K562 (cell line): ENCODE data around the gene EEF2. TPM values are rescaled to one million over a fixed set of nuclear protein-coding genes. Genes with fewer than 3 reads are reported as not detected.

Experiments used
- HDGF ChIP-seq: fragments of 450-650 bp; IDR thresholded peaks from 2 replicates; pipeline ENCODE4 v1.6.1; 2016
- HSF4 ChIP-seq: fragments of 250-450 bp; sonication (Bioruptor Pico); IDR thresholded peaks from 2 replicates; pipeline ENCODE4 v2.1.2; 2022; ENCODE audit warnings: mild to moderate bottlenecking, moderate library complexity, borderline replicate concordance
- KLF1 ChIP-seq: fragments of 450-650 bp; IDR thresholded peaks from 2 replicates; pipeline ENCODE4 v1.6.1; 2016; ENCODE audit warnings: missing genetic modification characterization, missing compliant biosample characterization
- KLF10 ChIP-seq: fragments of 250-450 bp; sonication (Bioruptor Pico); IDR thresholded peaks from 2 replicates; pipeline ENCODE4 v1.6.1; 2021; ENCODE audit warnings: matching md5 sums
- KLF13 ChIP-seq: fragments of 450-650 bp; IDR thresholded peaks from 2 replicates; pipeline ENCODE4 v1.6.1; 2016; ENCODE audit warnings: missing genetic modification characterization, low read depth, mild to moderate bottlenecking, missing compliant biosample characterization, moderate library complexity, borderline replicate concordance
- KLF16 ChIP-seq: IDR thresholded peaks from 2 replicates; pipeline ENCODE4 v1.6.1; 2016; ENCODE audit warnings: antibody characterized with exemption
- MYNN ChIP-seq, 2 experiments: sonication (generic); formaldehyde crosslinking in 1 of 2; IDR thresholded peaks; 2 replicates each; pipeline versions ENCODE4 v1.5.0 to v1.6.1; 2016 to 2020; ENCODE audit warnings: antibody characterized with exemption in 1 of 2, missing genetic modification reagents in 1 of 2
- NCOA6 ChIP-seq: fragments of 450-650 bp; IDR thresholded peaks from 2 replicates; pipeline ENCODE4 v1.6.1; 2017; ENCODE audit warnings: mild to moderate bottlenecking
- NR2C1 ChIP-seq, 2 experiments: fragments of 450-650 bp; IDR thresholded peaks; 2 replicates each; pipeline ENCODE4 v1.6.1; 2017; ENCODE audit warnings: mild to moderate bottlenecking in 2 of 2, antibody characterized with exemption in 1 of 2, inconsistent platforms in 1 of 2, missing compliant biosample characterization in 1 of 2, missing genetic modification characterization in 1 of 2
- PCBP2 ChIP-seq: fragments of 200-400 bp; formaldehyde crosslinking; IDR thresholded peaks from 2 replicates; pipeline ENCODE4 v1.6.1; 2018; ENCODE audit warnings: low read length, low read depth, mild to moderate bottlenecking, moderate library complexity; ENCODE audit not compliant: poor library complexity, severe bottlenecking
- TARDBP ChIP-seq: fragments of 450-650 bp; IDR thresholded peaks from 2 replicates; pipeline ENCODE4 v1.6.1; 2016
- ZC3H8 ChIP-seq: fragments of 450-650 bp; IDR thresholded peaks from 2 replicates; pipeline ENCODE4 v1.6.1; 2017
- ZNF143 ChIP-seq: sonication (generic); formaldehyde crosslinking; IDR thresholded peaks from 2 replicates; pipeline ENCODE4 v1.9.0; 2022; ENCODE audit warnings: mild to moderate bottlenecking, missing genetic modification reagents
- ZNF586 ChIP-seq: fragments of 450-650 bp; formaldehyde crosslinking; conservative IDR thresholded peaks from 2 replicates; pipeline ENCODE4 v1.4.0; 2020; ENCODE audit warnings: mild to moderate bottlenecking, moderate library complexity
- ZNF644 ChIP-seq: fragments of 200-800 bp; sonication (Bioruptor generic); IDR thresholded peaks from 2 replicates; pipeline ENCODE4 v1.6.1; 2016; ENCODE audit warnings: low read depth, missing genetic modification characterization, missing compliant biosample characterization
- polyA plus RNA-seq, 8 experiments: library from polyadenylated mRNA; depleted of rRNA in 4 of 8; stranded (reverse) in 5 of 8; unstranded in 3 of 8; fragments of >200 nt; fragmentation: Nextera tagmentation in 2 of 8; fragmentation: Illumina TruSeq in 1 of 8; extraction: Ambion mirVana in 2 of 8; extraction: Trizol in 1 of 8; gene quantifications; 2 replicates each; pipeline versions ENCODE4 v1.2.1 to v1.2.3, GENCODE V29; 2011 to 2014; ENCODE audit warnings: inconsistent platforms in 1 of 8, missing spikeins in 1 of 8
- total RNA-seq, 7 experiments: library from RNA; depleted of rRNA in 6 of 7; stranded (reverse); fragments of >200 nt in 6 of 7; fragmentation: Illumina TruSeq in 2 of 7; extraction: Trizol in 2 of 7; gene quantifications; 2 replicates each; pipeline versions ENCODE4 v1.2.1 to v1.2.3, GENCODE V29; 2011 to 2021; ENCODE audit warnings: low replicate concordance in 1 of 7
- TF ChIP-seq, protein P1 (sequence below): sonication (generic); formaldehyde crosslinking; IDR thresholded peaks from 2 replicates; pipeline ENCODE4 v1.9.0; 2022; ENCODE audit warnings: mild to moderate bottlenecking, missing genetic modification reagents
- TF ChIP-seq, protein P2 (sequence below): sonication (generic); formaldehyde crosslinking; IDR thresholded peaks from 2 replicates; pipeline ENCODE4 v1.8.1; 2023; ENCODE audit warnings: mild to moderate bottlenecking, missing genetic modification reagents
- TF ChIP-seq, protein P3 (sequence below): fragments of 450-650 bp; IDR thresholded peaks from 2 replicates; pipeline ENCODE4 v1.6.1; 2016; ENCODE audit warnings: mild to moderate bottlenecking
- TF ChIP-seq, protein P4 (sequence below): fragments of 450-650 bp; IDR thresholded peaks from 2 replicates; pipeline ENCODE4 v1.6.1; 2017; ENCODE audit warnings: mild to moderate bottlenecking, moderate library complexity
- TF ChIP-seq, protein P5 (sequence below): fragments of 250-450 bp; sonication (Bioruptor Pico); IDR thresholded peaks from 2 replicates; pipeline ENCODE4 v1.5.0; 2020; ENCODE audit warnings: mild to moderate bottlenecking, borderline replicate concordance

EEF2 gene
- total and polyA plus RNA-seq, 9 of the 15 experiments (the other 6 are each of a cell fraction or from before 2014, with no cell fraction given), result 372 to 3,003 (median 1,453) TPM

DNA sequence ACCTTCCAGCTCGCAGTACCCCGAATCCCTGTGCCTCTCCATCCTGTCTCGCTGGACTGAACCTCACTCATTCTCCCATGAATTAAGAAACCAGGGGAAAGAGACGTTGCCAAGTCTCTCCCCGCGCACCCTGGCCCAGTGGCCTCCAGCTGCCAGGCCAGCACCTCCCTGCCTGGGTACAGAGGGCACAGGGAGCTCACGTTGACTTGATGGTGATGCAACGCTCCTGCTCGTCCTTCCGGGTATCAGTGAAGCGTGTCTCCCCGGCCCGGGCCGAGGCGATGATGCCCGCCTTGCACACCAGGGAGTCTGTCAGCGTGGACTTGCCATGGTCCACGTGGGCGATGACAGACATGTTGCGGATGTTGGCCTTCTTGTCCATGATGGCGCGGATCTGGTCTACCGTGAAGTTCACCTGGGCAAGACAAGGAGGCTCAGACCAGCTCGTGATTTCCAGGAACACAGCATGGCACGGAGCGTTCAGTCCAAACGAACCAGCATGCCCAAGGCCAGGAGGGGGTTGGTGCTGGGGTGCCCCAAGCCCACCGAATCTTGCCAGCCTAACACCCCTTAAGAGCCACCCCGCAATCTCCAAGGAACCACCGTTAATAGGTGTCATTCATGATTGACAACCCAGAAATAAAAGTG is 1.2 kb downstream of the EEF2 start (continued):
- TF ChIP-seq ZNF586 (no peak), MYNN (IDR thresholded peaks at IDR 0.05) (no peak), MYNN (CRISPR knock-in tag; IDR thresholded peaks at IDR 0.05) (no peak), ZNF644 (no peak), PCBP2 (no peak), NCOA6 (no peak), KLF10 (no peak), KLF1 (tag) (no peak), TARDBP (no peak), NR2C1 (IDR thresholded peaks at IDR 0.05) (no peak), NR2C1 (tag; IDR thresholded peaks at IDR 0.05) (no peak), ZNF143 (CRISPR knock-in tag) (0 out of 2 replicates have a peak, but pooled peaks have one; percentile 30), ZC3H8 (no peak), KLF13 (tag) (no peak), KLF16 (no peak), HSF4 (CRISPR knock-in tag) (no peak), HDGF (0 out of 2 replicates have a peak, but pooled peaks have one; percentile 80)
- TF ChIP-seq, protein P1, sequence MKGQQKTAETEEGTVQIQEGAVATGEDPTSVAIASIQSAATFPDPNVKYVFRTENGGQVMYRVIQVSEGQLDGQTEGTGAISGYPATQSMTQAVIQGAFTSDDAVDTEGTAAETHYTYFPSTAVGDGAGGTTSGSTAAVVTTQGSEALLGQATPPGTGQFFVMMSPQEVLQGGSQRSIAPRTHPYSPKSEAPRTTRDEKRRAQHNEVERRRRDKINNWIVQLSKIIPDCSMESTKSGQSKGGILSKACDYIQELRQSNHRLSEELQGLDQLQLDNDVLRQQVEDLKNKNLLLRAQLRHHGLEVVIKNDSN (CRISPR knock-in tag), result peak; percentile 68
- TF ChIP-seq, protein P2, sequence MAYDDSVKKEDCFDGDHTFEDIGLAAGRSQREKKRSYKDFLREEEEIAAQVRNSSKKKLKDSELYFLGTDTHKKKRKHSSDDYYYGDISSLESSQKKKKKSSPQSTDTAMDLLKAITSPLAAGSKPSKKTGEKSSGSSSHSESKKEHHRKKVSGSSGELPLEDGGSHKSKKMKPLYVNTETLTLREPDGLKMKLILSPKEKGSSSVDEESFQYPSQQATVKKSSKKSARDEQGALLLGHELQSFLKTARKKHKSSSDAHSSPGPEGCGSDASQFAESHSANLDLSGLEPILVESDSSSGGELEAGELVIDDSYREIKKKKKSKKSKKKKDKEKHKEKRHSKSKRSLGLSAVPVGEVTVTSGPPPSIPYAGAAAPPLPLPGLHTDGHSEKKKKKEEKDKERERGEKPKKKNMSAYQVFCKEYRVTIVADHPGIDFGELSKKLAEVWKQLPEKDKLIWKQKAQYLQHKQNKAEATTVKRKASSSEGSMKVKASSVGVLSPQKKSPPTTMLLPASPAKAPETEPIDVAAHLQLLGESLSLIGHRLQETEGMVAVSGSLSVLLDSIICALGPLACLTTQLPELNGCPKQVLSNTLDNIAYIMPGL (CRISPR knock-in tag), result no peak
- TF ChIP-seq, protein P3, sequence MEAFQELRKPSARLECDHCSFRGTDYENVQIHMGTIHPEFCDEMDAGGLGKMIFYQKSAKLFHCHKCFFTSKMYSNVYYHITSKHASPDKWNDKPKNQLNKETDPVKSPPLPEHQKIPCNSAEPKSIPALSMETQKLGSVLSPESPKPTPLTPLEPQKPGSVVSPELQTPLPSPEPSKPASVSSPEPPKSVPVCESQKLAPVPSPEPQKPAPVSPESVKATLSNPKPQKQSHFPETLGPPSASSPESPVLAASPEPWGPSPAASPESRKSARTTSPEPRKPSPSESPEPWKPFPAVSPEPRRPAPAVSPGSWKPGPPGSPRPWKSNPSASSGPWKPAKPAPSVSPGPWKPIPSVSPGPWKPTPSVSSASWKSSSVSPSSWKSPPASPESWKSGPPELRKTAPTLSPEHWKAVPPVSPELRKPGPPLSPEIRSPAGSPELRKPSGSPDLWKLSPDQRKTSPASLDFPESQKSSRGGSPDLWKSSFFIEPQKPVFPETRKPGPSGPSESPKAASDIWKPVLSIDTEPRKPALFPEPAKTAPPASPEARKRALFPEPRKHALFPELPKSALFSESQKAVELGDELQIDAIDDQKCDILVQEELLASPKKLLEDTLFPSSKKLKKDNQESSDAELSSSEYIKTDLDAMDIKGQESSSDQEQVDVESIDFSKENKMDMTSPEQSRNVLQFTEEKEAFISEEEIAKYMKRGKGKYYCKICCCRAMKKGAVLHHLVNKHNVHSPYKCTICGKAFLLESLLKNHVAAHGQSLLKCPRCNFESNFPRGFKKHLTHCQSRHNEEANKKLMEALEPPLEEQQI, result no peak
- TF ChIP-seq, protein P4, sequence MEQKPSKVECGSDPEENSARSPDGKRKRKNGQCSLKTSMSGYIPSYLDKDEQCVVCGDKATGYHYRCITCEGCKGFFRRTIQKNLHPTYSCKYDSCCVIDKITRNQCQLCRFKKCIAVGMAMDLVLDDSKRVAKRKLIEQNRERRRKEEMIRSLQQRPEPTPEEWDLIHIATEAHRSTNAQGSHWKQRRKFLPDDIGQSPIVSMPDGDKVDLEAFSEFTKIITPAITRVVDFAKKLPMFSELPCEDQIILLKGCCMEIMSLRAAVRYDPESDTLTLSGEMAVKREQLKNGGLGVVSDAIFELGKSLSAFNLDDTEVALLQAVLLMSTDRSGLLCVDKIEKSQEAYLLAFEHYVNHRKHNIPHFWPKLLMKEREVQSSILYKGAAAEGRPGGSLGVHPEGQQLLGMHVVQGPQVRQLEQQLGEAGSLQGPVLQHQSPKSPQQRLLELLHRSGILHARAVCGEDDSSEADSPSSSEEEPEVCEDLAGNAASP, result no peak
- TF ChIP-seq, protein P5, sequence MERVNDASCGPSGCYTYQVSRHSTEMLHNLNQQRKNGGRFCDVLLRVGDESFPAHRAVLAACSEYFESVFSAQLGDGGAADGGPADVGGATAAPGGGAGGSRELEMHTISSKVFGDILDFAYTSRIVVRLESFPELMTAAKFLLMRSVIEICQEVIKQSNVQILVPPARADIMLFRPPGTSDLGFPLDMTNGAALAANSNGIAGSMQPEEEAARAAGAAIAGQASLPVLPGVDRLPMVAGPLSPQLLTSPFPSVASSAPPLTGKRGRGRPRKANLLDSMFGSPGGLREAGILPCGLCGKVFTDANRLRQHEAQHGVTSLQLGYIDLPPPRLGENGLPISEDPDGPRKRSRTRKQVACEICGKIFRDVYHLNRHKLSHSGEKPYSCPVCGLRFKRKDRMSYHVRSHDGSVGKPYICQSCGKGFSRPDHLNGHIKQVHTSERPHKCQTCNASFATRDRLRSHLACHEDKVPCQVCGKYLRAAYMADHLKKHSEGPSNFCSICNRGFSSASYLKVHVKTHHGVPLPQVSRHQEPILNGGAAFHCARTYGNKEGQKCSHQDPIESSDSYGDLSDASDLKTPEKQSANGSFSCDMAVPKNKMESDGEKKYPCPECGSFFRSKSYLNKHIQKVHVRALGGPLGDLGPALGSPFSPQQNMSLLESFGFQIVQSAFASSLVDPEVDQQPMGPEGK (CRISPR knock-in tag), result no peak
